ENCODE measurements around the gene SPPL2C.

SPPL2C gene, protein sequence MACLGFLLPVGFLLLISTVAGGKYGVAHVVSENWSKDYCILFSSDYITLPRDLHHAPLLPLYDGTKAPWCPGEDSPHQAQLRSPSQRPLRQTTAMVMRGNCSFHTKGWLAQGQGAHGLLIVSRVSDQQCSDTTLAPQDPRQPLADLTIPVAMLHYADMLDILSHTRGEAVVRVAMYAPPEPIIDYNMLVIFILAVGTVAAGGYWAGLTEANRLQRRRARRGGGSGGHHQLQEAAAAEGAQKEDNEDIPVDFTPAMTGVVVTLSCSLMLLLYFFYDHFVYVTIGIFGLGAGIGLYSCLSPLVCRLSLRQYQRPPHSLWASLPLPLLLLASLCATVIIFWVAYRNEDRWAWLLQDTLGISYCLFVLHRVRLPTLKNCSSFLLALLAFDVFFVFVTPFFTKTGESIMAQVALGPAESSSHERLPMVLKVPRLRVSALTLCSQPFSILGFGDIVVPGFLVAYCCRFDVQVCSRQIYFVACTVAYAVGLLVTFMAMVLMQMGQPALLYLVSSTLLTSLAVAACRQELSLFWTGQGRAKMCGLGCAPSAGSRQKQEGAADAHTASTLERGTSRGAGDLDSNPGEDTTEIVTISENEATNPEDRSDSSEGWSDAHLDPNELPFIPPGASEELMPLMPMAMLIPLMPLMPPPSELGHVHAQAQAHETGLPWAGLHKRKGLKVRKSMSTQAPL

GRCh38 chr17:45844695-45845375, at the start of gene SPPL2C:
Gene SPPL2C (plus strand): TSS chr17:45844881. CDS start chr17:45844907, 26 bp downstream.
- no peaks in the 10 kb centered on the region for H3K4me1 ChIP-seq (ENCODE audit: control insufficient read depth in 1 of 2, insufficient read depth in 2 of 2, low read length in 2 of 2)
- no peak within 1 kb of the TSS for H3K27ac ChIP-seq (ENCODE audit: low read depth, low read length)
- H3K4me3 ChIP-seq (ENCODE audit: low read depth in 1 of 2, low read length in 2 of 2), result no peak within 1 kb of the TSS
- H3K9me3 ChIP-seq (ENCODE audit: control insufficient read depth in 1 of 2, low read length in 2 of 2), result no peaks in the 10 kb centered on the region
- H3K27me3 ChIP-seq (ENCODE audit: control insufficient read depth in 1 of 2, insufficient read depth in 2 of 2, low read length in 2 of 2), result no peaks in the 10 kb centered on the region
- no peaks in the 10 kb centered on the region for H3K36me3 ChIP-seq (ENCODE audit: control insufficient read depth in 1 of 2, insufficient read depth in 2 of 2, low read length in 2 of 2)
- H3K9ac ChIP-seq (ENCODE audit: low read depth in 1 of 2, low read length in 2 of 2), result no peak within 1 kb of the TSS

- Histone ChIP-seq H3K9me3 (ENCODE audit: control insufficient read depth in 1 of 2, low read length in 2 of 2) (no peaks in the 10 kb centered on the region), H3K4me1 (ENCODE audit: control insufficient read depth in 1 of 2, insufficient read depth in 2 of 2, low read length in 2 of 2) (peaks cover 19 to 22% of the 10 kb centered on the region in 2 donors), H3K36me3 (ENCODE audit: control insufficient read depth in 1 of 2, insufficient read depth in 2 of 2, low read length in 2 of 2) (no peaks in the 10 kb centered on the region), H3K27ac (ENCODE audit: low read depth, low read length) (no peak overlapping the region), H3K27me3 (ENCODE audit: control insufficient read depth in 1 of 2, insufficient read depth in 2 of 2, low read length in 2 of 2) (no peaks in the 10 kb centered on the region), H3K9ac (ENCODE audit: low read depth in 1 of 2, low read length in 2 of 2) (no peak overlapping the region), H3K4me3 (ENCODE audit: low read depth in 1 of 2, low read length in 2 of 2) (no peak overlapping the region)
Measured at GRCh38 chr17:45800816-45801215, 43.9 kb upstream of the SPPL2C start.

DNA sequence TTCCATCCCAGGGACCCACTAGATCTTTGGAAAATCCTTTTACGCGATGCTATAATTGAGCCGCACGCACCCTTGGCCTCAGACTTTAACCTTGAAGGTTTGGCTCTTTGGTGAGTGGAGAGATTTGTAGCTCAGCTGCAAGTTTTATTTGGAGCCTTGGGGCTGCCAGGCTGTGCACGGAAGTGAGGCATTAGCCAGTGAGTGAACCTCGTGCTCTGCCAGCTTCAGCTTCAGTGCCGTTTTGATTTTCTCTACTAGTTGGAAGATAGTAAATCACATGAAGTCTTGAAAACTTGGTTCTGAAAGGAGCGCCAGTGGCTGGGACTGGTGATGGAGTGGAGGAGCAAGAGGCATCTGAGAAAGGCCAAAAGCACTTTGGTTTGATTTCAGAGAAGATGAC, 43.3 kb upstream of the SPPL2C start:
- H3K4me1 ChIP-seq (ENCODE audit: control insufficient read depth in 1 of 2, insufficient read depth in 2 of 2, low read length in 2 of 2), result peaks cover 19 to 22% of the 10 kb centered on the region in 2 donors
- H3K4me3 ChIP-seq (ENCODE audit: low read depth in 1 of 2, low read length in 2 of 2), result no peak overlapping the region
- H3K9ac ChIP-seq (ENCODE audit: low read depth in 1 of 2, low read length in 2 of 2), result no peak overlapping the region
- no peaks in the 10 kb centered on the region for H3K27me3 ChIP-seq (ENCODE audit: control insufficient read depth in 1 of 2, insufficient read depth in 2 of 2, low read length in 2 of 2)
- H3K9me3 ChIP-seq (ENCODE audit: control insufficient read depth in 1 of 2, low read length in 2 of 2), result no peaks in the 10 kb centered on the region
- H3K27ac ChIP-seq (ENCODE audit: low read depth, low read length), result no peak overlapping the region
- no peaks in the 10 kb centered on the region for H3K36me3 ChIP-seq (ENCODE audit: control insufficient read depth in 1 of 2, insufficient read depth in 2 of 2, low read length in 2 of 2)

- Histone ChIP-seq H3K27me3 (ENCODE audit: control insufficient read depth in 1 of 2, insufficient read depth in 2 of 2, low read length in 2 of 2) (no peaks in the 10 kb centered on the region), H3K9me3 (ENCODE audit: control insufficient read depth in 1 of 2, low read length in 2 of 2) (no peaks in the 10 kb centered on the region), H3K4me1 (ENCODE audit: control insufficient read depth in 1 of 2, insufficient read depth in 2 of 2, low read length in 2 of 2) (no peaks in the 10 kb centered on the region), H3K36me3 (ENCODE audit: control insufficient read depth in 1 of 2, insufficient read depth in 2 of 2, low read length in 2 of 2) (no peaks in the 10 kb centered on the region), H3K4me3 (ENCODE audit: low read depth in 1 of 2, low read length in 2 of 2) (no peak overlapping the region), H3K9ac (ENCODE audit: low read depth in 1 of 2, low read length in 2 of 2) (no peak overlapping the region), H3K27ac (ENCODE audit: low read depth, low read length) (no peak overlapping the region)
Measured at GRCh38 chr17:45808845-45809244, 35.8 kb upstream of the SPPL2C start.

DNA sequence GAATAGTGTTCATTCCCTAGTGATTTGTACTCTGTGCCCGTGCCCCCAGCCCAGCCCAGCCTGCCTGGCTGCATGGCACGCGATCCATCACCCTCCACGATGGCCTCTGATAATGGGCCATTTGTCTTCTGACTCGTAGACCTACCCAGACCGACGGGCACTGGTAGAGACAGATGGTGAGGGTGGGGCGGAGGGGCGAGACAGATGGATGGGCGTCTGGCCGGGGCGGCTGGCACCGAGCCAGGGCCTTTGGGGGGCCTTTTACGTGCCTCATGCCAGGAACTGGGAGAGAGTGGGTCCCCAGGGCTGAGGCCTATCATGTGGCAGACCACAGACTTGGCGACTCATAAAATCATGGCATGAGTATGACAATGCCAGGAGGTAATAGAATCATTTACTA, 35.2 kb upstream of the SPPL2C start:
- Histone ChIP-seq H3K27me3 (ENCODE audit: control insufficient read depth in 1 of 2, insufficient read depth in 2 of 2, low read length in 2 of 2) (no peaks in the 10 kb centered on the region), H3K4me1 (ENCODE audit: control insufficient read depth in 1 of 2, insufficient read depth in 2 of 2, low read length in 2 of 2) (no peaks in the 10 kb centered on the region), H3K27ac (ENCODE audit: low read depth, low read length) (no peak overlapping the region), H3K36me3 (ENCODE audit: control insufficient read depth in 1 of 2, insufficient read depth in 2 of 2, low read length in 2 of 2) (no peaks in the 10 kb centered on the region), H3K4me3 (ENCODE audit: low read depth in 1 of 2, low read length in 2 of 2) (no peak overlapping the region), H3K9ac (ENCODE audit: low read depth in 1 of 2, low read length in 2 of 2) (no peak overlapping the region), H3K9me3 (ENCODE audit: control insufficient read depth in 1 of 2, low read length in 2 of 2) (no peaks in the 10 kb centered on the region)

- no peaks in the 10 kb centered on the region for H3K9me3 ChIP-seq (ENCODE audit: control insufficient read depth in 1 of 2, low read length in 2 of 2)
- H3K36me3 ChIP-seq (ENCODE audit: control insufficient read depth in 1 of 2, insufficient read depth in 2 of 2, low read length in 2 of 2), result no peaks in the 10 kb centered on the region
- H3K27ac ChIP-seq (ENCODE audit: low read depth, low read length), result no peak overlapping the region
- no peaks in the 10 kb centered on the region for H3K4me1 ChIP-seq (ENCODE audit: control insufficient read depth in 1 of 2, insufficient read depth in 2 of 2, low read length in 2 of 2)
- H3K4me3 ChIP-seq (ENCODE audit: low read depth in 1 of 2, low read length in 2 of 2), result no peak overlapping the region
- no peak overlapping the region for H3K9ac ChIP-seq (ENCODE audit: low read depth in 1 of 2, low read length in 2 of 2)
- H3K27me3 ChIP-seq (ENCODE audit: control insufficient read depth in 1 of 2, insufficient read depth in 2 of 2, low read length in 2 of 2), result no peaks in the 10 kb centered on the region
Measured at GRCh38 chr17:45812102-45812501, 32.6 kb upstream of the SPPL2C start.

DNA sequence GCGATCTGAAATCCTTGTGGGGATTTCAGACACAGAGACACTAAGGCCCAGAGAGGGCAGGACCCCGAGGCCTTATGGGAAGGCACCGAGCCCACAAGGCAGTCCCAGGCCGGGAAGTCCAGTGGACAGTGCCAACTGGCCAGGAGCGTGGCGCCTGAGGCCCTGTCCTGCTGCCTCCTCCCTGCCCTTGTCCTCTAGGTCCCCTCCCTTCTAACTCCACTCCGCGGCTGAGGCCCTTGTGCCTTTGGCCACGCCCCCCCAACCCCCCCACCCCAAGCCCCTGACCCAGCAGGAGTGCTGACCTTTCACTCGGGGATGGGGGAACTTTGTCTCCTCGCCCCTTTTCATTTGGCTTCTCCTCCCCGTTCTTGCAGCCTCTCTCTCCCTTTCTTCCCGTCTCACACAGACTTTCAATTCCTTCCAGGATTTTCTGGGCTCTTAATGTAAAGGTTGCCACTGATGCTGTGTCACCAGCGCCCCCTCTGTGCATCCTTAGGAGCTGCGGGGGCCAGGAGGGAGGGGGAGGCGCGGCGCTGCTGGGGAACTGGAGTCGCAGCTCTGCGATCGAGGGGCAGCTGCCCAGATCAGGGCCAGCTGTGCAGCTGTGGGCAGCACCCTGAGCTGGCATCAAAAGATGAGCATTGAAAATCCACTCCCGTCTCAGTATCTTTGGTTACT, 31.5 kb upstream of the SPPL2C start:
- Histone ChIP-seq H3K27me3 (ENCODE audit: control insufficient read depth in 1 of 2, insufficient read depth in 2 of 2, low read length in 2 of 2) (no peaks in the 10 kb centered on the region), H3K4me1 (ENCODE audit: control insufficient read depth in 1 of 2, insufficient read depth in 2 of 2, low read length in 2 of 2) (no peaks in the 10 kb centered on the region), H3K36me3 (ENCODE audit: control insufficient read depth in 1 of 2, insufficient read depth in 2 of 2, low read length in 2 of 2) (no peaks in the 10 kb centered on the region), H3K9me3 (ENCODE audit: control insufficient read depth in 1 of 2, low read length in 2 of 2) (no peaks in the 10 kb centered on the region), H3K4me3 (ENCODE audit: low read depth in 1 of 2, low read length in 2 of 2) (no peak overlapping the region), H3K27ac (ENCODE audit: low read depth, low read length) (no peak overlapping the region), H3K9ac (ENCODE audit: low read depth in 1 of 2, low read length in 2 of 2) (no peak overlapping the region)

- no peaks in the 10 kb centered on the region for H3K27me3 ChIP-seq (ENCODE audit: control insufficient read depth in 1 of 2, insufficient read depth in 2 of 2, low read length in 2 of 2)
- H3K27ac ChIP-seq (ENCODE audit: low read depth, low read length), result no peak overlapping the region
- H3K4me1 ChIP-seq (ENCODE audit: control insufficient read depth in 1 of 2, insufficient read depth in 2 of 2, low read length in 2 of 2), result no peaks in the 10 kb centered on the region
- H3K9ac ChIP-seq (ENCODE audit: low read depth in 1 of 2, low read length in 2 of 2), result no peak overlapping the region
- no peaks in the 10 kb centered on the region for H3K36me3 ChIP-seq (ENCODE audit: control insufficient read depth in 1 of 2, insufficient read depth in 2 of 2, low read length in 2 of 2)
- H3K9me3 ChIP-seq (ENCODE audit: control insufficient read depth in 1 of 2, low read length in 2 of 2), result no peaks in the 10 kb centered on the region
- no peak overlapping the region for H3K4me3 ChIP-seq (ENCODE audit: low read depth in 1 of 2, low read length in 2 of 2)
Measured at GRCh38 chr17:45814622-45815606, 29.8 kb upstream of the SPPL2C start.

DNA sequence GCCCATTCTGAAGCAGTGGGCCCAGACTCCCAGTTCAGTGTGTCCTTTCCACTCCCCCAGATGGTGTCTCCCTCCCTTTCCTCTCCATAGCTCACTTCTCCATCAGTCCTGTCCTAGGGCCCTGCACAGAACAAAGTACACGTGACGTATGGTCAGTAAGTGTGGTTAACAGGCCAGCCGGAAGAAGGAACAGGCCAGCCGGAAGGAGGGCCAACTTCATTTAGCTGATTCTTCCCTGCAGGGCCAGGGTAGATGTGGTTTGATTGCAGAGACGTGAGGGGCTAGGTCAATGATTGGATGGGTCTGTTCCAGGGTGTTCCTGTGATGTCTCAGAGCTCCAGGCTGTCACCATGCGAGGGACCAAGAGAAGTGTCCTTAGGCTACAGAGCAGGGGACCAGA, 28.9 kb upstream of the SPPL2C start:
- H3K9me3 ChIP-seq (ENCODE audit: control insufficient read depth in 1 of 2, low read length in 2 of 2), result no peaks in the 10 kb centered on the region
- H3K4me3 ChIP-seq (ENCODE audit: low read depth in 1 of 2, low read length in 2 of 2), result no peak overlapping the region
- no peaks in the 10 kb centered on the region for H3K4me1 ChIP-seq (ENCODE audit: control insufficient read depth in 1 of 2, insufficient read depth in 2 of 2, low read length in 2 of 2)
- no peak overlapping the region for H3K27ac ChIP-seq (ENCODE audit: low read depth, low read length)
- no peak overlapping the region for H3K9ac ChIP-seq (ENCODE audit: low read depth in 1 of 2, low read length in 2 of 2)
- no peaks in the 10 kb centered on the region for H3K36me3 ChIP-seq (ENCODE audit: control insufficient read depth in 1 of 2, insufficient read depth in 2 of 2, low read length in 2 of 2)
- no peaks in the 10 kb centered on the region for H3K27me3 ChIP-seq (ENCODE audit: control insufficient read depth in 1 of 2, insufficient read depth in 2 of 2, low read length in 2 of 2)

Measured in duodenal mucosa (tissue), 2 donors.